NCI-H1436 (cell line): ENCODE data around the gene SP110.
"Not testable (repeated sequence)": the region's sequence is repeated elsewhere in the genome, so short reads cannot be mapped to it uniquely, and the experiment has no call there.

ENCODE experiments used
- DNase-seq: peaks from one replicate; lab custom pipeline; 2025; lab: John Stamatoyannopoulos, UW

SP110 gene

DNA sequence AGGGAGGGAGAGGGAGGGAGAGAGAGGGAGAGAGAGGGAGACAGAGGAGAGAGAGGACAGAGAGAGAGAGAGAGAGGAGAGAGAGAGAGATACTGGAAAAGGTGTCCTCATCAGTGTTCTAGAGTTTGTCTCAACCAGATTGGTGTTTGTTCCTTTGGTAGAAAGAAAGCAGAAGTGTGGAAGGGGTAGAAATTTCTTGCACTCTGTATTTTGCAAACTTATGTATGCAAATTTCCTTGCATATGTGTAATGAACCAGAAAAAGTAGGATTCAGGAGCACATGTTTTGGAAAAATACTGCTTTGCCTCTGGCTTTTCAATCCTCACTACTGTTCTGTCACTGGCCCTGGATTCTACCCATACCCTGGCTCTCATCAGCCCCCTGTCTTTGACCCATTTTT lies 4.7 kb upstream of the SP110 start:
- no peak for DNase-seq

DNA sequence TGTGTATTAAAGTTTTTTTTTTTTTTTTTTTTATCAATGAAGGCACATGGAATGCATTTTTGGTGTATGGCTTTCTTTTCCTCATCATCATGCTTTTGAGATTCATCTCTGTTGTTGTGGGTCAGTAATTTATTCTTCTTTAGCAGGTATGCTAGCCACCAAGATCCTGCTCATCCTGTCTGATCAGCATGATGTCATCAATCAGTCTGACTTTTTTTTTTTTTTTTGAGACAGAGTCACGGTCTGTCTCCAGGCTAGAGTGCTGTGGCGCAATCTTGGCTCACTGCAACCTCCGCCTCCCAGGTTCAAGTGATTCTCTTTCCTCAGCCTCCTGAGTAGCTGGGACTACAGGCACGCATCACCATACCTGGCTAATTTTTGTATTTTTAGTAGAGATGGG lies 3.0 kb upstream of the SP110 start:
- DNase-seq, result not testable (repeated sequence)

- DNase-seq, result no peak
These were observed 1.7 kb upstream of the SP110 start for GRCh38 chr2:230221493-230221892.

GRCh38 chr2:230220347-230220969 lies 674 bp upstream of the SP110 start:
- no peak for DNase-seq

DNA sequence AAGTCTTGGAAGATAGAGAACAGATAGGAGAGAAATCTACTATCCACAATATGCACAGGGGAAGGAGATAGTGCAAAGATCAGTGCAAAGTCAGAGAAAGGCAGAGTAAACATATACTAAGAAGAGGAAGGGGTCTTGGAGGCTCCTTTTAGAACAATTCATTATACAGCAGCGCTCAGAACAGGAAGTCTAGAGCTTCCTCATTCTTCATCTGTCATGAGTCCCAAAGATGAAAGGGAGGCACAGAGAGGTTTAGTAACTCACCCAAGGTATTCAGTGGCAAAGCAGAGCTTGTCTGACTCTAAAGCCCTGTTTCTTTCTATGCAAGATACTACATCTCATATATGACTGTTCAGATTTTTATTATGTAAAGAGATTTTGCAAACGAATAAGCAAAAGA lies 1.4 kb downstream of the SP110 start:
- DNase-seq, result no peak

GRCh38 chr2:230217424-230217823 lies 2.4 kb downstream of the SP110 start:
- DNase-seq, result no peak

DNA sequence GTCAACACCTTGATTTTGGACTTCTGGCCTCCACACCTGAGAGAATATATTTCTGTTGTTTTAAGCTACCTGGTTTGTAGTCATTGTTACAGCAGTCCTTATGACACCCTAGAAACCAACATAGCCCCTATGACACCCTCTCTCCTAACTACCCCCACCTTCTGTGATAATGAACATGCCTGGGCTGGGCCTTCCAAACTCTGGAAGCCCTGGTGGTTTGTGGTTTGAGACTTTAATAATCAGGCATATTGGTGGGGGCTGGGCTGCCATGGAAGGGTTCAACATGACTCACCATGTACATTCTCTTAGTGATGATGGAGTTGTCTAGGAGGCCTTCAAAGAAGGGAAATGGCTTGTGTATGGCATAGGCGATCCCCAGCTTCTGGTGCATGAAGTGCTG lies 3.3 kb downstream of the SP110 start:
- no peak for DNase-seq

GRCh38 chr2:230209422-230210051 lies 10.2 kb downstream of the SP110 start:
- no peak for DNase-seq

- no peak for DNase-seq
These were observed 11.2 kb downstream of the SP110 start for GRCh38 chr2:230208576-230208975.

- DNase-seq, result no peak
These were observed 14.1 kb downstream of the SP110 start for GRCh38 chr2:230205721-230206120.

- no peak for DNase-seq
These were observed 14.8 kb downstream of the SP110 start for GRCh38 chr2:230205034-230205433.

DNA sequence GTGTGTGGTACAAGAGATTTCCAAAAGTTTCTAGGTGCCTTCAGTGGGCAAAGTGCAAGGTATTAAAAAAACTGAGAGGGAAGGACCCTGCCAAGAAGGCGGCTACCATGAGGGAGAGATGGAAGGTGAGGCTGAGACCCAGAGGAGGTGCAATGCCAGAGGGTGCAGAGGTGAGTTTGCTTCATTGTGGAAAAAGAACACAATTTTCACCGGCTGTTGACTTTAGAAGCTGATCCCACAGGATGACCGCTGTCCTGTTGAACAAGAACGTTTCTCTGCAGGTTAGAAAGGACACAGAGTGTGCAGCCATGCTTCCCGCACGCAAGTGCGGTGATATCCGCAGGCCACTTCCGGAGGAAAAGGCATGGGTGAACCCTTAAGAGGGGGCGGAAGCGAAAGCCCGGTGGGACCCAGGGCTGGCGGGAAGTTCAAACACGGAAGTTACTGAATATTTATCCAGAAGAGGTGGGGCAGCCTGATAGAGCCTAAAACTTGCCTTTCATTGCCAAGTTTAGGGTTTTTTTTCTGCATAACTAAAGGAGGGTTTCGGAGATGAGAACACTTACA lies 16.6 kb downstream of the SP110 start:
- DNase-seq, result no peak

- DNase-seq, result no peak
These were observed 17.2 kb downstream of the SP110 start for GRCh38 chr2:230202430-230203109.

- no peak for DNase-seq
These were observed 34.8 kb downstream of the SP110 start for GRCh38 chr2:230184727-230185578.

GRCh38 chr2:230181195-230181594 lies 38.6 kb downstream of the SP110 start:
- no peak for DNase-seq

- no peak for DNase-seq
These were observed 39.9 kb downstream of the SP110 start for GRCh38 chr2:230179907-230180306.

DNA sequence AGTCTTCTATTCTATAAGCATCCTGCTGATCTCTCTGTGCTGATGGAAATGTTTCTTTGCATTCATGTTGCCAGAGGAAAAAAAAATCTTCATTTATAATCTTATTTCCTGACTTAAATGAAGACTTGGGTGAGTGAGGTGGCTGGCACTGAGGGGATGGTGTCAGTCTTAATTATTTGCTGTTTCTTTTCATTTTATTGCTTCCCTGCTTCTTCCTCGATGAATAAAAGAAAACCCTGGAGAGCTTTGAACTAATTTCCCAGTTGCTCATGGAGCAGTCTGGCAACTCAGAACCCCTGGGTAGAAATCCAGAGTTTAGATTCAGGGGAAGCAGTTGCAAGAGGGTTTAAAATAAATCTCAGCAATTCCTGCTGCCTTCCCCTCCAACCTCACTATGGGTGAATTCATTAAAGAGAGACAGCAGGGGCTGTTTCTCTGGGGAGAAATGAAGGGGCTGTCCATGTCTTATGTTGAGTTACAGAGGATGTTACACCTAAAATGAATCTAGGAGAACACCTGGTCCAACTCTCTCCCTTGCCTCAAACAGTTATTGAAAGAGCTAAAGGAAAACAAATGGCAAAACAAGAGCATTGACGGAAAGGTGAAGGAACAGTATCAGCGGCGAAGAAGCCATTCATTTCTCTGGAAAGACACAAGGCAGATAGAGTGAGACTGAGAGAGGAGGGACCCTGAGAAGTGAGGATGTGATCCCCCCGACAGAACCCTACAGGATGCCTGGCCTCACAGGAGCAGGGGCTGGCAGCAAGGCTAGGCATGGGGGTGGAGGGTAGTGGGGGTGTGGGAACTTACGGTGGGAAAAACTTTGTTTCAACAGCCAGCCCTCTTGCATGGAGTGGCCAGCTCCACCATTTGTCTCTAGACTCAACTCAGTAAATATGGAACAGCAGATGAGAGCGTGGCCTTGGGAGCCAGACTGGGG lies 41.0 kb downstream of the SP110 start:
- no peak for DNase-seq

DNA sequence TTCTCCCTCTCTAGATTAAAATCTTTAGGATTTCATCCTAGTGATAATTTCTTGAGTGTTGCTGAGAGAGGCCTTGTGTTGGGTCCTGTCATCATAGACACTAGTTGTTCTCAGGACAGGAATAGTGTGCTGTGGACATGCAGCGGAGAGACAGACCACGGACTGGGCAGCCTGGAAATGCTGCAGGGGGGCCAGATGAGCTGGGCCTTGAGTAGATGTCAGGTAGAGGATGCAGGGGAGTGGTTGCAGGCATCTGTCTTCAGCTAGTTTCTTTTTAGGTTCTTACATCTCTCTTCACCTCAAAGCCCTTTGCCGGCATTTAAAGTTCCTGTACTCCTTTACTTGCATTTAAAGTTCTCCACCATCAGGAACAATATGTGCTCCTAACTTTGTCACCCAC lies 42.8 kb downstream of the SP110 start:
- DNase-seq, result no peak

DNA sequence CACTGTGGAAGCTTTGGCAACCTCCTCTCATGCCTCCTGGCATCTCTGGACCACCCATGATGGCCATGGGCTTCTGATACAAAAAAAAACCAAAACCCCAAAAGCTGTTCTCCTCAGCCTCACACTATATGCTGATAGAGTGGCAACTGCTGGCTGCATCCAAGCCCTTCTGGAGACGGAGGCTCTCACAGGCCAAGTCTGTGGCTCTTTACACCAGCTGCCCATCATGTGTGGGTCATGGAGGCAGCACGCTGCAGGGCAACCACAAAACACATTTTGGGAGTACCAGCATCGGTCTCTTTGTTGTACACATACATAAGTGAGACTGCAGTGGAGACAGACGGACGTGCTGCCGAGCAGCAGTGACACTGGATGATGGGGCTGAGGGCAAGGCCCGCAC lies 45.3 kb downstream of the SP110 start:
- DNase-seq, result no peak

GRCh38 chr2:230172852-230173251 lies 46.9 kb downstream of the SP110 start:
- no peak for DNase-seq

DNA sequence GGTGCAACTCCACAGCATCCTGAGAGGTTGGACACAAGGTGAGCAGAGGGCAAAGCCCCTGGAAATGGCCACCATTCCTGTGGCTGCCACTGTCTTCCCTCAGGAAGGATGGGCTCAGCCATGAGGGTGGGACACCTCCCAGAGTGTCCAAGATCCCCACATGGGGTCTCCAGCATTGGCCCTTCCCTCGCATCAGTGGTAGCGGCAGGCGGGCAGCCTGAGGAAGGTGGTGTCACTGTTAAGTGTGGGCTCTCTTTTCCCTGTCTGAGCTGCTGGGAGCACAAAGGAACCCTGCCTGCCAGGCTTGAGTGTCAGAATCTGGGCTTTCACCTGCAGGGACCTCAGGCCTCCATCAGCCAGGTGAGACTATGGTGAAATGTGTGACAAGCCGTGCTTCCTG lies 47.6 kb downstream of the SP110 start:
- DNase-seq, result no peak
